ENCODE results near the gene PRR7.
A peak's percentile ranks its signal among the peaks of the same experiment; 100 is the strongest.

The PRR7 gene

GRCh38 chr5:177491429-177491945 lies 44.9 kb downstream of the PRR7 start:
- Histone ChIP-seq H3K4me3 (ENCODE audit: low read depth, low read length) (no peak overlapping the region), H3K27me3 (replicated peaks) (no peaks in the 10 kb centered on the region), H3K27ac (peak overlapping the region; percentile 17), H3K36me3 (replicated peaks) (peaks cover 83% of the 10 kb centered on the region)
- peak; percentile 67 for TF ChIP-seq CTCF (IDR thresholded peaks at IDR 0.05; ENCODE audit: low read depth, low read length, missing control alignments)
- no peak for DNase-seq
- in situ Hi-C loops (cut with HindIII; ENCODE audit: low pct_ligation_motif_present, low sequenced_read_pairs) = no loop called here

GRCh38 chr5:177491983-177492746 lies 45.6 kb downstream of the PRR7 start:
- in situ Hi-C loops (cut with HindIII; ENCODE audit: low pct_ligation_motif_present, low sequenced_read_pairs) = no loop called here
- no peaks in the 10 kb centered on the region for H3K27me3 ChIP-seq (replicated peaks)
- TF ChIP-seq CTCF (IDR thresholded peaks at IDR 0.05; ENCODE audit: low read depth, low read length, missing control alignments) = no peak
- H3K27ac ChIP-seq = no peak overlapping the region
- H3K4me3 ChIP-seq (ENCODE audit: low read depth, low read length) = no peak overlapping the region
- DNase-seq = no peak
- H3K36me3 ChIP-seq (replicated peaks) = peaks cover 76% of the 10 kb centered on the region

GRCh38 chr5:177492841-177493240 lies 46.2 kb downstream of the PRR7 start:
- no peaks in the 10 kb centered on the region for H3K27me3 ChIP-seq (replicated peaks)
- no peak for DNase-seq
- peak overlapping the region; percentile 97 for H3K27ac ChIP-seq
- H3K4me3 ChIP-seq (ENCODE audit: low read depth, low read length) = no peak overlapping the region
- H3K36me3 ChIP-seq (replicated peaks) = peaks cover 70% of the 10 kb centered on the region
- in situ Hi-C loops (cut with HindIII; ENCODE audit: low pct_ligation_motif_present, low sequenced_read_pairs) = no loop called here
- TF ChIP-seq CTCF (IDR thresholded peaks at IDR 0.05; ENCODE audit: low read depth, low read length, missing control alignments) = no peak

GRCh38 chr5:177493795-177494345 lies 47.3 kb downstream of the PRR7 start:
- Histone ChIP-seq H3K27me3 (replicated peaks) (no peaks in the 10 kb centered on the region), H3K27ac (peak overlapping the region; percentile 97), H3K4me3 (ENCODE audit: low read depth, low read length) (peak overlapping the region; percentile 34), H3K36me3 (replicated peaks) (peaks cover 59% of the 10 kb centered on the region)
- TF ChIP-seq CTCF (IDR thresholded peaks at IDR 0.05; ENCODE audit: low read depth, low read length, missing control alignments) = no peak
- DNase-seq = no peak
- in situ Hi-C loops (cut with HindIII; ENCODE audit: low pct_ligation_motif_present, low sequenced_read_pairs) = no loop called here

- H3K27me3 ChIP-seq (replicated peaks) = no peaks in the 10 kb centered on the region
- peak overlapping the region; percentile 81 for H3K4me3 ChIP-seq (ENCODE audit: low read depth, low read length)
- in situ Hi-C loops (cut with HindIII; ENCODE audit: low pct_ligation_motif_present, low sequenced_read_pairs) = no loop called here
- H3K27ac ChIP-seq = peak overlapping the region; percentile 97
- H3K36me3 ChIP-seq (replicated peaks) = peaks cover 52% of the 10 kb centered on the region
- DNase-seq = peak; percentile 93
- TF ChIP-seq CTCF (IDR thresholded peaks at IDR 0.05; ENCODE audit: low read depth, low read length, missing control alignments) = peak; percentile 66
Measured at GRCh38 chr5:177494346-177495195, 48.0 kb downstream of the PRR7 start.

Measured in brain microvascular endothelial cell (primary cell).